Stromal cell of bone marrow (primary cell): ENCODE measurements around the gene UBAC1.
A peak's percentile ranks its signal among the peaks of the same experiment; 100 is the strongest.

Experiments used
- DNase-seq: peaks from one replicate; pipeline ENCODE4 v3.0.0-alpha.2; 2012; ENCODE audit warnings: low read depth

Gene UBAC1, protein sequence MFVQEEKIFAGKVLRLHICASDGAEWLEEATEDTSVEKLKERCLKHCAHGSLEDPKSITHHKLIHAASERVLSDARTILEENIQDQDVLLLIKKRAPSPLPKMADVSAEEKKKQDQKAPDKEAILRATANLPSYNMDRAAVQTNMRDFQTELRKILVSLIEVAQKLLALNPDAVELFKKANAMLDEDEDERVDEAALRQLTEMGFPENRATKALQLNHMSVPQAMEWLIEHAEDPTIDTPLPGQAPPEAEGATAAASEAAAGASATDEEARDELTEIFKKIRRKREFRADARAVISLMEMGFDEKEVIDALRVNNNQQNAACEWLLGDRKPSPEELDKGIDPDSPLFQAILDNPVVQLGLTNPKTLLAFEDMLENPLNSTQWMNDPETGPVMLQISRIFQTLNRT

DNA sequence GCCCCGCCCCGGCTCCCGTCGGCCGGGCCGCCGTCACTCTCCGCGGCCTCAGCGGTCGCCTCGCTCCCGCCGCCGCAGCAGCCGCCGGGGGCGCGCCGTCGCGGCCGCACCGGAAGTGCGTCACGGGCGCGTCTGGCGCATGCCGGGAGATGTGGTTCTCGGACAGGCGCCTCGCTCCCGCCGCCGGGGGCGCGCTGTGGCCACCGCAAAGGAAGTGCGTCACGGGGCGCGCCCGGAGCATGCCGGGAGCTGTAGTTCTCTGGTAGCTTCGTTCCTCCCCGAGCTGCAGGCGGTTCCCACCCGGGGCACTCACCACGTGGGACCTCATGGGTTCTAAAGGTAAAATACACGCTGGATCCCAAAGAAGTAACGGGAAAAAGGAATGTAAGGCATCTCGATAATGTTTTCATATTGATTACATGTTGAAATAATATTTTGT, at the start of gene UBAC1:
Gene UBAC1, minus strand, starts transcription at position 97 of the 439 bp plus-strand sequence. CDS start 211 bp downstream, outside the sequence.
- DNase-seq: peak; percentile 88

DNA sequence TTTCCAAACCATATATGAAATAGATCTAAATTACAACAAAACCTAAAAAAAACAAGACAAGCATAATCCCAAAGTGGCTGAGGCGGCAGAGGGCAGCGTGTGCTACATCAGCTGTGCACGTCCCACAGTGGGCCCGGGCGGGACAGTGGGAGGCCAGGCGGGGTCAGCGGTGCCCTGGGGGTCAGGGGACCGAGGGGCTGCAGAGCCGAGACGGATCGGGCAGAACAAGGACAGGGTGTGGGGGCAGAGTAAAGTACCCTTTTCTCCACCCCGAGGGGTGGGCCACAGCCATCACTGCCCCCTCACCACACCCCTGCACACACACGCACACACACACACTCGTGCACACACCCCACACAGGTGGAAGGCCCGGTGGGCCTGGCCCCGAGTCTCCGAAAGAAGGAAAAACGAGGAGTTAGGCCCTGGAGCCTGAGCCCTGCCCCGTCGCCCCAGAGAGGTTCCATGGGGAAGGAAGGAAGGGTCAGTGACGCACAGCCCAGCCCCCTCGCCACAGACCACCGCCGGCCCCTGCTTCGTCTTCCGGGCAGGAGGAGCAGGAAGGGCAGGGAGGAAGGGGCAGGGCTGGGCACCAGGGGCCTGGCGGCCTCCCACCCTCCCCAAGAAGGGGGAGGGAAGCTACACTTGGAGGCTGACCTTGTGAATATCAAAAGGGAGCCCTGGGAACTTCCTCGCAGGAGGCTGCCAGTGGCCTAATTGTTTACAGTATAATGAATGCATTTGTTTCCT, 49.6 kb upstream of the UBAC1 start:
- DNase-seq: no peak

DNA sequence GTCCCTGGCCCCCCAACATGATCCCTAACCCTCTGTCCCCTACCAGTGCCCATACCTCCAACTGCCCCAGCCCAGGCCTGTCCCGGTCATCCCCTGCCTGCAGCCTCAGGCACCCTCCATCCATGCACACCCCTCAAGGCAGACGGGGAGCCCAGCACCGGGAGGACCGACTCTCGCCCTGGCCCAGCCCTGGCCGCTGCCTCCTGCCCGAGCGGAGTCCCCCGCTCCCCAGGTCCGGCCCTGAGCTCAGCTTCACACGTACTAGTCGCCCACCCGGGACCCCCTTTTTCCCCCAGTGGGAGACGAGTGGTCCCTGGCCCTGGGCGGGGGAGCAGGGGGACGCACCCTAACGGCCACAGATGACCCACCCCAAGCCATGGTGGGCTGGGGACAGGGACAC, 49.0 kb upstream of the UBAC1 start:
- DNase-seq: no peak

DNA sequence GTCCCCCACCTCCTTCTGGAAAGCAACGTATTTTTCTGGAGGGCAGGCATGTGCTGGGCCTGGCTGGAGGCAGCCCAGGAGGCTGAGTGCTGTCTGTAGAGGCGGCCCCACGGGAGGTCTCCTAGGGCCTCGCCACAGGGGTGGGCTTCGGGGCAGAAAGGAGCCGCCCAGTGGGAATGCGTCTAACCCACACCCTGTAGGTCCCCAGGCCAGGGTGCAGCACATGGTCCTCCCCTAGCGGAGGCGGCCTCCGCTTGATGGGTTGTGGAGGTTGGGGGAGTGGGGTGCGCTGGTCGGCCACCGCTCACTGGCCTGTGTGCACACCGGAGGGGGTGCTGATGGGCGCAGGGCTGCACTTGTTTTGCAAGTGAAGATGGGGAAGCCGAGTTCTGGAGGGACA, 48.3 kb upstream of the UBAC1 start:
- no peak for DNase-seq

DNA sequence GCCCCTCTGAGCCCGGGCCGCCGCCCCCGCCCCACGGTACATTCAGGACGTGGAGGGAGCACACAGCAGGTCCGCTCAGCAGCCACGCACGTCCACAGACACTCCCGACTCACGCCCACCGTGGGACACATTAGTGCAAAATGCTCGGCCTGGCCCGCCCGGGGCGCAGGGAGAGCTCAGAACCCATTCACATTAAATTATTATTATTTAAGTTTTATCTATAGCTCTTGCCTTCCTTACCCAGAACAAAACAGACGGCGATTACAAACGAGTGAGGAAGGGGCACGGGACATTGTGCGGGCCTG, 47.5 kb upstream of the UBAC1 start:
- no peak for DNase-seq

DNA sequence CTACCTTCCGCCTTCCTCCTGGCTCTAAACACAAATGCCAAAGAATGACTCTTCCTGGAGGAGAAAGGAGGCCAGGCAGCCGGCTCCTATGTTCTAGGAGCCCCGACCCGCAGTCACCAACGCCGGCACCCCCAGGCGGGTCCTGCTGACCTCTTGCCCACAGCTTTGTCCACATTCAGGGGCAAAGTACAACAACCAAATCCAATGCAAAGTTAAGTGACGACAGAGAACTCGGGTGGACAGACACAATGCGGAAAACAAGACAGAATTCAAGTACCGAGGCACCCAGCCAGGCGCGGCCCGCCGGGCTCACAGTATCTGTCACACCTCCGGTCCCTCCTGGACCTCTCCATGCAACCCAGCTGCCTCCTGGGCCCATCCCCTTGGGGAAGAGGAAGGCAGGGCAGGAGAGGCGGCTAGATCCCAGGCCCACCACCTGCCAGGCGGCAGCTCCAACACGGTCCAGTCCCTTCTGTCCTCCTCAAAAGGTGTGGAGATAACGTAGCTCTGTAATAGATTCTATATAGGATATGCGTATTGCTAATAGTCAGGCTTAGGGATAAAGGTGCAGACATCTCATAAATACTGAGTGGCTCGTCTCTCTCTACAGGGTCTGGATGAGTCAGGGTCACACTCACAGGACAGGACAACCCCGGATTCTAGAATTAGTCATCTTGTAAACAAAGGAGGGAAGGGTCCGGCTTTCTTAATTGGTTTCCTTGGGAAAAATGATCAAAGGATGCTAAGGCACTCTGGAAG, 46.9 kb upstream of the UBAC1 start:
- DNase-seq: no peak

DNA sequence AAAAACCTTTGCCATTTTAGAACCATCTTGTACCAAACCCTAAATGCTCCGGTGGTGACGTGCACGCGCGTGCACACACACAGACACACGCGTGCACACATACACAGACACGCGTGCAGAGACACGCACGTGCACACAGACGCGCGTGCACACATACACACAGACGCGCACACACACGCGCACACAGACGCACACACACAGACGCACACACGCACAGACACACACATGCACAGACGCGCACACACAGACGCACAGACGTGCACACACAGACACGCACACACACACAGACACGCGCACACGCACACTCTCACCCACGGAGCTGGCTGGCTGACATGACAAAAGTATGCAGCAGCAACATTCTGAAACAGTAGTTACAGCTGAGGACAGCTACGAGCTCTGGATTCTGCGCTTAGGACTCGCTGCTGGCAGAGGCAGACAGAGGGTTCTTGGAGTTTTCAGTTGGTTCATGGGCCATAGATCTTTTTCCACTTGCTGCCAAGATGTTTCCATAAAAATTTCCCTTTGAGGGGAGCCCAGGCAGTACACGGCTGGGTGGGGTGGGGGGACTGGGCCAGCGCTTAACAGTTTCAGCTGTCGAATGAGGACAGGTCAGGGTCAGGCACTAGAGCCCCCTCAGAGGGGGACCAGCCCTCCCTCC, 46.2 kb upstream of the UBAC1 start:
- no peak for DNase-seq

DNA sequence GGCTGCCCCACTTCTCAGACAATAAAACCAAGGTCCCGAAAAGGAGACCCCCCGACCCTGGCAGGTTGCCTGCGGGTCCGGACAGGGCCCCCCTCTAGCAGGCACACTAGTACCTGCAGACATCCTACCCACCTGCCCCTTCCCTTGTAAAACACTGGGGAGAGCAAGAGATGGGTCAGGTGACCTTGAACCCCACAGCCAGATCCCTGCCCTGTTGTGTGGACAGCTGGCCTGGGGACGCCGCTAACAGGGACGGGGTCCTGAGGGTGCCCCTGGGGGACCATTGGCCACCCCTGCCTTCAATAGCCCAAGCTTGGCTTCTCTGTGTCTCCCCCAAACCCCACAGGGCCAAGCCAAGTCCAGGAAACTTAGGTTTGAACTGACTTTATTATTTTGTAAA, 45.0 kb upstream of the UBAC1 start:
- DNase-seq: no peak

DNA sequence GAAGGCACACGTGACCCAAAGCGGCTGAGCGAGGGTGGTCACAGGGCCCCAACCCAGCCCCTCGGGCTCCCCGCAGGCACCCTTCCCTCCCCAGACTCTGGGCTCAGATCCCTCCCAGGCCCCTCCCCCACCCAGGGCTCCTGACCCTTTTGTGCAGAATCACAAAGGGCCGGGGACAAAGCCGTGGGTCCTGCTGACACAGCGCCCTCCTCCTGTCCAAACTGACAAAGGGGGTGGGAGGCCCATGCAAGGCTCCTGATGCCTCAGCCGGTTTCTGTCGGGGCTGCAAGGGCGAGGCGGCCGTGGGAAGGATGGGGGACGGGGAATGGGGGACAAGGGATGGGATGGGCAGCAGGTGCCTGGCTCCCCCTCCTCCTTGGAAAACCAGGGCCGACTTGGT, 43.5 kb upstream of the UBAC1 start:
- no peak for DNase-seq

DNA sequence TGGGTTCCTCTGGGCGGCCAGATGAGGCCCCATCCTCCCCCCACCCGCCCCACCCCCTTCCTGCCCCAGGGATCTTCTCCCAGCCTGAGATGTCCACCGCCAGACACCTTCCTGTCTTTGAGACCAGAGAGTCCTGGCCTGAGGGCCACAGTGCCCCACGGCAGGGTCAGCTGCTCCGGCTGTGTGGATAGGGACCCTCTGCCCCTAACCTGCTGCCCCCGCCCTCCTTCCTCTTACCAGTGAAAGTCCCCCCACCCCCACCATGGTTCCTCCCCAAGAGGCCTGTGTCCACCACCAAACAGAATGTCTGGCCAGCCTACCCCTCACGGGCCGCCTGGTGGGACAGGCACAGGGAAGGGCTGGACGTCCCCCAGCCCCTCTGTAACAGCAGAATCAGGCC, 43.0 kb upstream of the UBAC1 start:
- no peak for DNase-seq

DNA sequence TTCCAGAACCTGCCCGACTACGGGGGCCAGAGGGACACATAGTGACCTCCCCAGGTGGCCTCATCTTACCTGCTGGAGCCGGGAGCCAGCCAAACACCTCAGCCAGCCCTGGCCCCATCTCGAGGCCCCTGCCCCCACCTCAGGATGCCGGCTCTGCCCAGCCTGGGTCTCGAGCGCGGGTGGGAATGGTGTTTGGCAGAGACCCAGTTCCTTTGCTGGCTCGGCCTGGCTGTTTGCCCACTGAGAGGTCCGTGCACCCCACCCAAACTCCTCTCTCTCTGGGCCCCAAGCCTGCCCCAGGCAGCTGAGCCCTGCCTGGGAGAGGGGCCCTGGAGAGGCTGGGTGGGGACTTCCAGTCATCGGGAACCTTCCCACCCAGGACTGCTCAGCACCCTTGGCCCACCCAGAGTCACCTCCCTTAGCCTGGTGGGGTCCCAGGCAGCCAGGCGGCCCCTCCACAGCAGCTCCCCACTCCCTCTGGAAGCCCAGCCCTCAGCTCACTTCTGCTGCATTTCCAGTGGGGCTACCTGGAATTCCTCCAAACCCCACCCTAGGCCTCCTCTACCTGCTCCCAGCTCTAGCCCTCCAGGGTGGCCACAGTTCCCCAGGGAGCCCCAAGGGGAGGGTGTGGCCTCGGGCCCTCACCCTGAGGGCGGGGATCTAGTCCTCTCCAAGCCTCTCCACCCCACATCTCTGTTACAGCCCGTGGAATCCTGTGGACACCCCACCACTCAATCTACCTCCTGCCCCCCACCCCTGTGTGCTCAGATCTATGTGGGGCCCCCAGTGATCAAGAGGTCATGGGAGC, 42.4 kb upstream of the UBAC1 start:
- DNase-seq: no peak

DNA sequence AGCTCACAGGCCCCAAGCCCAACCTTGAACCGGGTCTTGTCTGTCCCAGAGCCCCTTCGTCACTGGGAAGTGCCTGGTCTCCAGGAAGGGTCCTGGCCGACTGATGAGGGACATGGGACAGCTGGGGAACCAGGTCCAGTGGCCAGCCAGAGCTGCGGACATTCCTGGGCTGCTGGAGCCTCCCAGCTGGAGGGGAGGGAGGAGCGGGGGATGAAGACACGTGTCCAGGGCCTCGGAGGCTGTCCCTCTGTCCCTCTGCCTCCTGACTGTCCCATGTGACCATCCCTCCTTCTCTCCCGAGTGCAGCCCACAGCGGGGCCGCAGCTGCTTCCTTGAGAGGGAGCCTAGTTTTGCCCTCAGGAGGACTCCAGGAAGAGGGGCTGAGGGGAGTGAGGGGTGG, 41.7 kb upstream of the UBAC1 start:
- DNase-seq: no peak

DNA sequence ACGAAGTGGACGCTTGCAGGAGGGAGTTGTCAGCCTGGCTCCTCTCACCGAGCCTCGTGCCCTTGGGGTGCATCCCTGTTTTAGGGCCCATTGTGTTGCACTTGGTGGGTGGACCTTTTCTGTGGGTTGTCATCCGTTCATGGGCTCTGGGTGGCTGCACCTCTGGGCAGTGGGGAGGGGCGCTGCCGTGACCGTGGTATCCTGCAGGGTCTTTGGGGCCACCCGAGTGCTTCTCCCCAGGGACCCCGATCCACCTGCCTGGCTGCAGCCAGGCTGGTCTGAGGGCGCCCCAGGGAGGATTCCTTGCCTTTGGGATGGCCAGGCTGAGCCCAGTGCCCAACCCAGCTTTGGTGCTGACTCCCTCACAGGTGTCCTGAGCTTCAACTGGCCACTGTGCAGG, 41.0 kb upstream of the UBAC1 start:
- DNase-seq: no peak

DNA sequence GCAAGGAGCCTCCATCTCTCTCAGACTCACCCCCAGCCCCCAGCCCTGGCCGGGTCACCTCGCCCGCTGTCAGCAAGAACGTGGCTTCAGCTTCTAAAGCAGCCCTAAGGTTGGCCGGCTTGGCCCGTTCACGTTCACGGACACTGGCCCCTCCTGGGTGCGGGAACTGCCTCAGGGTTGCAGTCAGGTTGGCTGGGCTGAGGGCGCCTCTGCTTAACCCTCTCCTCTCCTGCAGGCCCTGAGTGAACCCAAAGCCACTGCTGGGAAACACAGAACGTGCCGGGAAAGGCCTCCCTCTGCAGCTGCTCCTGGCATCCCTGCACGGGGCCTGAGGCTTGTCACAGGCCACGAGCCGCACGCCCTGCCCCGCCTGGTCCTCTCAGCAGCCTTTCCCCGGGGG, 40.1 kb upstream of the UBAC1 start:
- no peak for DNase-seq

DNA sequence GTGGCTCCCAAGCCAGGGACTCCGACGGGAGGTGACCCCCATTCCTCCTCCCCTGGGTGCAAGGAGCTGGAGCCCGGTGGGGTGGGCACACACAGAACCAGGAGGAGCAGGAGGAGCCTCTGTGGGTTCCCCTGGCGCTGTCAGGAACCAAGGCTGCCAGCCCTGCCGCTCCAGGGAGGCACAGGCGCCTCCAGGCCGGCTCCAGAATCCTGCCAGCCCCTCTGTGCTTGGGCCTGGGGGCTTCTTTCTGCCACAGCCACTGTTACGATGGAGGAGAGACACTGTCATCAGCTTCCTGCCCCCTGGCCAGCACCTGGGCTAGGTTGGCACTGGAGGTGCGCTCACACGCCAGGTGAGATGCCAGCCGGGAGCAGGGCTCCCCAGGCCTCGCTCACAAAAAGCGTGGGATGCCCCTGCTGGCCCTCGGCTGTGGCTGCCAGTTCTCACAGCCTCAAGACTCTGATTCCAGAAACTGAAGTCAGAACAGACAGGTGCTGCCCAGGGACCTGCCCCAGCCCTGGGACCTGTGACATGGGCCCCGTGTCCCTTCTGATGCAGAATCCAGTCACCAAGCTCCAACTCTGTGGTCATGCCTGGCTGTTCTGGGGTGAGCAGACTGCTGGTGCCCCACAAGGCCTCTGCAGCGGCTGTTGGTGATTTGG, 37.4 kb upstream of the UBAC1 start:
- no peak for DNase-seq

DNA sequence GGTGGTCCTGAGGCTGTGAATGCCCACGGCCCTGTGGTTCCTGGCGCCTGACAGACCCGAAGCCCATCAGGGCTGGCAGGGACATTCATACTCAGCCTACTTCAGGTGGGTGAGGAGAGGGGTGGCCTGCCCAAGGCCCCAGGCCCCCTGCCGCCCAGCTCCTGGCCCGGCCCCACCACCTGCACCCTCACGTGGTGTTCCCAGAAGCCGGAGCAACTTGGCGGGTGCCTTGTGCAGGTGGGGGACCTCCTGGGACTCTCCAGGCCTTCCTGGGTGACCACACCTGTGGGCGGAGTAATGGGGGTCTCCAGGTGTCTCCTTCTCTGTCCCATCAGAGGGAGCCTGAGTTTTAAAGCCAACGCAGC, 36.8 kb upstream of the UBAC1 start:
- DNase-seq: no peak

DNA sequence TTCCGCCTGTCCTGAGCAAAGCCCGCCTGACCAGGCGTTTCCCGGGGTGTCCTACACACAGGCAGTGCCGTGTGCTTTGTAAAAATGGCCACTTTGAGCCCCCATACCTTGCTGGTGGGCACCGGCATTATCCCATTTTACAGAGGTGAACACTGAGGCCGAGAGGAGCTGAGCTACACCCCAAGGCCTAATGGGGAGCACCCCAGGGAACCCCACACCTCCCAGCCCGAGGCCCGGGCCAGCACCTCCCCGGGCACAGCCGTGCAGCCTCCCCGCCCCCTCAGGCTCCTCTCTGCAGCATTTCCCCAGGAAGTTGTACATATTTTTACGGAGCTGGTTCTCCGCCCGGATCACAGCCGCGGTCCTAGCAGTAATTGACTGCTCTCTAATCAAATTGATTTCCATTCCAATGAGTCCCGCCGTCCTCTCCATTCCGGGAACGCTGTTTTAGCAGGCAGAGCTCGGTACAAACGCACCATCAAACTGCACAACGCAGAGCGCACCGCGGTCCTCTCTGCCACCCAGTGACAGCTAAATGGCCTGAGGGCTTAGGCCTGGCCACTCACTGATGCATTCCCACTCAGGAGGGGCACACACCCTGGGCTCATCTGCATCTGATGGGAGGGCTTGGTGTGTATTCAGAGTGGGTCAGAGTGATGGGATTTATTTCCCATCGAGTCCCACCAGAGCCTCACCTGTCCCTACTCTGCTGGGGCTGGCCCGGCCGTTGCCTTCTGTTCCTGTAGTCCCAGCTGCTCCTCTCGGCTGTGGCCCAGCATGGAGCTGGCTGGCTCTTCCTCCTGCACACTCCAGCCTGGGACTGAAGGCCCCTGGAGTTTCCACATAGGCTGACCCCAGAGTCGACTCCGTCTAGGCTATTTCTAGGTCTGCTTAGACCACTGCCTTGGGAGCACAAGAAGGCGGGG, 36.2 kb upstream of the UBAC1 start:
- DNase-seq: no peak

DNA sequence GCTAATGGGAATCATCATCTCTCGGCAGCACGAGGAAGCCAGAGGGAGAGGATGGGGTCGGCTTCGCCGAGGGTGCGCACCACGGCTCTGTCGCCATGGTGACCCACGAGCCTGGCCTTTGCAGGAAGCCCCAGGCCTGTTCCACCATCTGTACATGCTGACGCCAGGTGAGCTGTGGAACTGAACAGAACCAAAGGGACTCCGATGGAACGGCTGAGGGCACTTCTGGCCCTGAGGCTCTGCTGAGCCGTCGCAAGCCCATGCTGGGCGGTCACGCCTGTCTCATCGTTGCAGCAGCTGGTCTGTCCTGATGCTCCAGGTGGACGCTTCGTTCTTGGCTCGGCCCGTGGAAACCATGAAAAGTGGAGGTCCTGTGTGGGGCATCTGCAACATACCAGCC, 34.6 kb upstream of the UBAC1 start:
- no peak for DNase-seq

DNA sequence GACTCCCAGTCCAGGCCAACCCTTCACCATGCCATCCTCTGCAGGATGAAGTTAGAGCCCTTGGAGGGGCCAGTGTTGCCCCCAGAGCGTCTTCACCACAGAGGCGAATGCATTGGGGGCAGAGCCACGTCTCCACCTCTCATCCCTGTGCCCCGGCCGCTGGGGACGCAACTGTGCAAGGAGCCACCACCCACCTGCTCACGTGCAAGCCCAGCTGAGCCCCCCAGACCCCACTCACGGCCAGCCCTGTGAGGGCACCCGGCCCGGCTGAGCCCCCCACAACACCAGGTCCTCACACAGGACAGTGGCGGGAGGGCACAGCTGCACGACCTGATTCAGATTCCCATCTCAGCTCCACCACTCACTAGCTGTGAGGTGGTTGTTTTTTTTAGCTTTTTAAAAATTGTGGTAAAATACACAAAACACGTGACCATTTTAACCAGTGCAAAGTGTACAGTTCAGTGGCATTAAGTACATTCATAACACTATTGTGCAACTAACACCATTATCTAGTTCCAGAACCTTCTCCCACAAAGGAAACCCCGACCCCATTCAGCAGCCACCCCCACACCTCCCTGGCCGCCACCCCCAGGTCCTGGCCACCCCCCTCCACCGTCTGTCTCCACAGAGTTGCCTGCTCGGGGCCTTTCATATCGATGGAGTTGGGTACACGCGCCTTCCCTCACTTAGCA, 33.5 kb upstream of the UBAC1 start:
- no peak for DNase-seq
